ENCODE results near the gene STOML2. TPM values are rescaled to one million over a fixed set of nuclear protein-coding genes. Genes with fewer than 3 reads are reported as not detected.
"Not testable (repeated sequence)": the region's sequence is repeated elsewhere in the genome, so short reads cannot be mapped to it uniquely, and the experiment has no call there.

The STOML2 gene
- total RNA-seq (52.1 and 58.9 TPM in 2 replicates), polyA plus RNA-seq (60.6 and 64.6 TPM in 2 replicates), polyA minus RNA-seq (34.5 and 43.7 TPM in 2 replicates)
- total RNA-seq (2013), result 60.0 TPM

- ATAC-seq (ENCODE audit: low read depth) (peak; percentile 95), DNase-seq (peak; percentile 95)
- H3K36me3 ChIP-seq (replicated peaks in 1 of 2; ENCODE audit: control extremely low read depth in 1 of 2, control insufficient read depth in 1 of 2, extremely low read depth in 1 of 2, insufficient read depth in 2 of 2, low read length in 1 of 2), result peaks cover 0 to 31% of the 10 kb centered on the region in 2 experiments
- peak within 1 kb of the TSS; percentile 86 for H3K9ac ChIP-seq (ENCODE audit: low read length)
- H3K4me1 Mint-ChIP-seq, result peaks cover 28% of the 10 kb centered on the region
- peak within 1 kb of the TSS; percentile 97 for H3K27ac Mint-ChIP-seq
- peak within 1 kb of the TSS; percentile 86 to 96 for H3K27ac ChIP-seq (ENCODE audit: low read length in 2 of 2)
- peak within 1 kb of the TSS; percentile 61 to 94 (median 88) for H3K4me3 ChIP-seq (ENCODE audit: control extremely low read depth in 1 of 5, extremely low read depth in 1 of 5, insufficient read depth in 1 of 5, low read depth in 2 of 5, low read length in 4 of 5)
- no peaks in the 10 kb centered on the region for H3K27me3 Mint-ChIP-seq
- no peaks in the 10 kb centered on the region for H3K9me3 Mint-ChIP-seq (ENCODE audit: insufficient read depth)
- H3K4me1 ChIP-seq (ENCODE audit: control insufficient read depth in 2 of 2, insufficient read depth in 2 of 2, low read length in 2 of 2), result peaks cover 13 to 22% of the 10 kb centered on the region in 2 donors
- no peaks in the 10 kb centered on the region for H4K20me1 ChIP-seq (ENCODE audit: control insufficient read depth, insufficient read depth, low read length, poor library complexity, severe bottlenecking)
- no peaks in the 10 kb centered on the region for H3K27me3 ChIP-seq (replicated peaks in 1 of 4; ENCODE audit: control extremely low read depth in 1 of 4, control insufficient read depth in 3 of 4, insufficient read depth in 4 of 4, low read length in 3 of 4)
- H3K79me2 ChIP-seq (ENCODE audit: control insufficient read depth, insufficient read depth, low read length), result peaks cover 16% of the 10 kb centered on the region
- TF ChIP-seq EZH2 (IDR thresholded peaks at IDR 0.05; ENCODE audit: borderline replicate concordance, insufficient read depth, low read depth, low read length, poor library complexity, severe bottlenecking), result no peak
- TF ChIP-seq, protein P1, sequence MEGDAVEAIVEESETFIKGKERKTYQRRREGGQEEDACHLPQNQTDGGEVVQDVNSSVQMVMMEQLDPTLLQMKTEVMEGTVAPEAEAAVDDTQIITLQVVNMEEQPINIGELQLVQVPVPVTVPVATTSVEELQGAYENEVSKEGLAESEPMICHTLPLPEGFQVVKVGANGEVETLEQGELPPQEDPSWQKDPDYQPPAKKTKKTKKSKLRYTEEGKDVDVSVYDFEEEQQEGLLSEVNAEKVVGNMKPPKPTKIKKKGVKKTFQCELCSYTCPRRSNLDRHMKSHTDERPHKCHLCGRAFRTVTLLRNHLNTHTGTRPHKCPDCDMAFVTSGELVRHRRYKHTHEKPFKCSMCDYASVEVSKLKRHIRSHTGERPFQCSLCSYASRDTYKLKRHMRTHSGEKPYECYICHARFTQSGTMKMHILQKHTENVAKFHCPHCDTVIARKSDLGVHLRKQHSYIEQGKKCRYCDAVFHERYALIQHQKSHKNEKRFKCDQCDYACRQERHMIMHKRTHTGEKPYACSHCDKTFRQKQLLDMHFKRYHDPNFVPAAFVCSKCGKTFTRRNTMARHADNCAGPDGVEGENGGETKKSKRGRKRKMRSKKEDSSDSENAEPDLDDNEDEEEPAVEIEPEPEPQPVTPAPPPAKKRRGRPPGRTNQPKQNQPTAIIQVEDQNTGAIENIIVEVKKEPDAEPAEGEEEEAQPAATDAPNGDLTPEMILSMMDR (IDR thresholded peaks at IDR 0.05), result no peak
- no peaks in the 10 kb centered on the region for H3K9me3 ChIP-seq (ENCODE audit: control extremely low read depth in 1 of 3, control insufficient read depth in 2 of 3, insufficient read depth in 1 of 3, low read length in 2 of 3)
- CTCF ChIA-PET, result interaction anchor here (1.0 to 3.0 kb wide), 9 partner anchors 8 to 451 kb away, joined by 3 to 22 read pairs (median 9); partner anchors contain the start of genes ATOSB and FANCG
- intact Hi-C loops (cut with micrococcal nuclease), result loop anchor here (1.0 to 2.0 kb wide), 6 partner anchors 8 to 630 kb away; partner anchors contain the start of genes CREB3, DNAJB5 and TLN1
- H3K4me2 ChIP-seq (replicated peaks; ENCODE audit: low read depth, low read length, poor library complexity, severe bottlenecking), result peak within 1 kb of the TSS; percentile 84
- POLR2A ChIA-PET, result interaction anchor here (0.5 to 2.7 kb wide), 6 partner anchors 8 to 73 kb away, joined by 3 to 15 read pairs (median 7); partner anchors contain the start of genes ATOSB, FANCG and VCP
- H2AFZ ChIP-seq (ENCODE audit: insufficient read depth, low read depth, low read length, poor library complexity, severe bottlenecking), result peak within 1 kb of the TSS; percentile 86
- 1% methylated on average over 53 of the region's 57 CpGs for WGBS (ENCODE audit: insufficient coverage)
- peak within 1 kb of the TSS; percentile 86 for H3K4me3 Mint-ChIP-seq
Observed at GRCh38 chr9:35102769-35103659, at the start of gene STOML2. TSS of gene STOML2 (minus strand) at chr9:35103131. CDS start at chr9:35103094, 37 bp downstream.

- H3K36me3 ChIP-seq (replicated peaks in 1 of 2; ENCODE audit: control extremely low read depth in 1 of 2, control insufficient read depth in 1 of 2, extremely low read depth in 1 of 2, insufficient read depth in 2 of 2, low read length in 1 of 2); H3K4me1 ChIP-seq (ENCODE audit: control insufficient read depth in 2 of 2, insufficient read depth in 2 of 2, low read length in 2 of 2); DNase-seq; H3K27ac Mint-ChIP-seq; H3K4me3 ChIP-seq (ENCODE audit: control extremely low read depth in 1 of 5, extremely low read depth in 1 of 5, insufficient read depth in 1 of 5, low read depth in 2 of 5, low read length in 4 of 5); POLR2A ChIA-PET; H3K4me1 Mint-ChIP-seq; H3K27me3 Mint-ChIP-seq; CTCF ChIA-PET; ATAC-seq (ENCODE audit: low read depth); H3K4me2 ChIP-seq (replicated peaks; ENCODE audit: low read depth, low read length, poor library complexity, severe bottlenecking); H3K4me3 Mint-ChIP-seq; H3K27ac ChIP-seq (ENCODE audit: low read length in 2 of 2); H4K20me1 ChIP-seq (ENCODE audit: control insufficient read depth, insufficient read depth, low read length, poor library complexity, severe bottlenecking); H3K9ac ChIP-seq (ENCODE audit: low read length); intact Hi-C loops (cut with micrococcal nuclease); H2AFZ ChIP-seq (ENCODE audit: insufficient read depth, low read depth, low read length, poor library complexity, severe bottlenecking); H3K27me3 ChIP-seq (replicated peaks in 1 of 4; ENCODE audit: control extremely low read depth in 1 of 4, control insufficient read depth in 3 of 4, insufficient read depth in 4 of 4, low read length in 3 of 4); H3K79me2 ChIP-seq (ENCODE audit: control insufficient read depth, insufficient read depth, low read length): not testable (repeated sequence)
- peaks cover 0 to 33% (median 18%) of the 10 kb centered on the region in 3 donors for H3K9me3 ChIP-seq (ENCODE audit: control extremely low read depth in 1 of 3, control insufficient read depth in 2 of 3, insufficient read depth in 1 of 3, low read length in 2 of 3)
- peaks cover 14% of the 10 kb centered on the region for H3K9me3 Mint-ChIP-seq (ENCODE audit: insufficient read depth)
- WGBS (ENCODE audit: insufficient coverage), result no CpG with 5 or more reads among the region's 5 CpGs
Observed at GRCh38 chr9:35147941-35148563, 45.1 kb upstream of the STOML2 start.
